SK-N-SH (cell line): ENCODE measurements around the gene SLC8B1. TPM values are rescaled to one million over a fixed set of nuclear protein-coding genes. Genes with fewer than 3 reads are reported as not detected.

Source experiments
- CTCF ChIA-PET: fragments of 300-600, 350-600 bp; formaldehyde crosslinking; extraction: SDS; loops from one replicate; lab custom pipeline; 2021; lab: Yijun Ruan, JAX
- POLR2A ChIA-PET: fragments of 350-600 bp; sonication (Branson Sonifier 250); formaldehyde crosslinking; extraction: SDS; loops from one replicate; lab custom pipeline; 2020; ENCODE audit warnings: antibody characterized with exemption, inconsistent platforms; lab: Yijun Ruan, JAX
- DNase-seq: peaks from one replicate; pipeline ENCODE4 v3.0.0; 2012
- H2AFZ ChIP-seq: fragments of 200-600 bp; sonication (generic); 2 replicates; pipeline ENCODE4 v1.8.1; 2016; ENCODE audit warnings: antibody characterized with exemption, mild to moderate bottlenecking, low read depth
- H3F3A ChIP-seq: fragments of 200-600 bp; sonication (generic); replicated peaks from 2 replicates; pipeline ENCODE3; 2016; ENCODE audit warnings: antibody characterized with exemption, mild to moderate bottlenecking; ENCODE audit not compliant: insufficient read depth
- H3K27ac ChIP-seq, 2 experiments: fragments of 200-500 bp in 1 of 2; fragments of 200-600 bp in 1 of 2; sonication (Bioruptor generic) in 1 of 2; sonication (generic), shearing (Covaris generic) in 1 of 2; 2 replicates each; pipeline versions ENCODE4 v1.5.1 to v1.6.1; 2014 to 2016; ENCODE audit warnings: low read depth in 2 of 2, inconsistent platforms in 1 of 2, low read length in 1 of 2, mild to moderate bottlenecking in 1 of 2, mixed read lengths in 1 of 2
- H3K27me3 ChIP-seq: fragments of 200-600 bp; sonication (generic), shearing (Covaris generic); 2 replicates; pipeline ENCODE4 v1.6.1; 2016; ENCODE audit warnings: mixed run types; ENCODE audit not compliant: insufficient read depth
- H3K36me3 ChIP-seq, 2 experiments: fragments of 200-500 bp in 1 of 2; fragments of 200-600 bp in 1 of 2; sonication (Bioruptor generic) in 1 of 2; sonication (generic) in 1 of 2; replicated peaks in 1 of 2; 2 replicates each; pipeline versions ENCODE3 to v1.5.1; 2014 to 2016; ENCODE audit warnings: low read length in 1 of 2, mild to moderate bottlenecking in 1 of 2; ENCODE audit not compliant: insufficient read depth in 2 of 2, control insufficient read depth in 1 of 2
- H3K4me1 ChIP-seq, 2 experiments: fragments of 200-500 bp in 1 of 2; fragments of 200-600 bp in 1 of 2; sonication (Bioruptor generic) in 1 of 2; sonication (generic), shearing (Covaris generic) in 1 of 2; 2 replicates each; pipeline versions ENCODE4 v1.5.1 to v1.6.1; 2014 to 2016; ENCODE audit warnings: low read depth in 1 of 2, low read length in 1 of 2, mixed run types in 1 of 2; ENCODE audit not compliant: insufficient read depth in 2 of 2, control insufficient read depth in 1 of 2
- H3K4me2 ChIP-seq: fragments of 200-600 bp; sonication (generic), shearing (Covaris generic); 2 replicates; pipeline ENCODE4 v1.6.1; 2017; ENCODE audit warnings: mixed run types
- H3K4me3 ChIP-seq, 2 experiments: fragments of 200-500 bp in 1 of 2; fragments of 200-600 bp in 1 of 2; sonication (Bioruptor generic) in 1 of 2; sonication (generic), shearing (Covaris generic) in 1 of 2; 2 replicates each; pipeline versions ENCODE4 v1.5.1 to v1.8.1; 2014 to 2016; ENCODE audit warnings: low read depth in 2 of 2, inconsistent platforms in 1 of 2, low read length in 1 of 2, mild to moderate bottlenecking in 1 of 2, mixed read lengths in 1 of 2, moderate library complexity in 1 of 2
- H3K79me2 ChIP-seq: fragments of 200-600 bp; sonication (generic); 2 replicates; pipeline ENCODE4 v1.8.1; 2017; ENCODE audit warnings: mild to moderate bottlenecking; ENCODE audit not compliant: insufficient read depth
- H3K9ac ChIP-seq: fragments of 200-600 bp; sonication (generic); 2 replicates; pipeline ENCODE4 v1.6.1; 2017; ENCODE audit warnings: mixed run types
- H3K9me2 ChIP-seq: fragments of 200-600 bp; sonication (generic); 2 replicates; pipeline ENCODE4 v1.6.1; 2017; ENCODE audit warnings: mixed run types
- H3K9me3 ChIP-seq: fragments of 200-600 bp; sonication (generic); 2 replicates; pipeline ENCODE4 v1.6.1; 2017; ENCODE audit warnings: mixed run types, mild to moderate bottlenecking, moderate library complexity
- H4K20me1 ChIP-seq: fragments of 200-600 bp; sonication (generic); 2 replicates; pipeline ENCODE4 v1.6.1; 2017; ENCODE audit warnings: mild to moderate bottlenecking, mixed run types; ENCODE audit not compliant: insufficient read depth
- CHD2 ChIP-seq: fragments of 150-350 bp; IDR thresholded peaks from 2 replicates; pipeline ENCODE4 v1.6.1; 2018; ENCODE audit warnings: low read length; ENCODE audit not compliant: partially characterized antibody
- CTCF ChIP-seq: fragments of 200-600 bp; sonication (generic); IDR thresholded peaks from 2 replicates; pipeline ENCODE4 v1.6.1; 2017; ENCODE audit warnings: antibody characterized with exemption, mild to moderate bottlenecking, moderate library complexity
- EP300 ChIP-seq, 2 experiments: IDR thresholded peaks; 2 replicates each; pipeline versions ENCODE4 v1.4.0 to v1.6.1; 2012; ENCODE audit warnings: borderline replicate concordance in 1 of 2, low read depth in 1 of 2, low read length in 1 of 2
- FOXJ3 ChIP-seq: sonication (generic); formaldehyde crosslinking; IDR thresholded peaks from 2 replicates; pipeline ENCODE4 v1.5.1; 2020; ENCODE audit warnings: mild to moderate bottlenecking, missing genetic modification reagents
- FOXM1 ChIP-seq: IDR thresholded peaks from 2 replicates; pipeline ENCODE4 v1.4.0; 2012; ENCODE audit warnings: low read depth, mild to moderate bottlenecking
- GABPA ChIP-seq: IDR thresholded peaks from 2 replicates; pipeline ENCODE4 v1.4.0; 2012; ENCODE audit warnings: low read depth, mild to moderate bottlenecking
- GATA2 ChIP-seq: sonication (generic); formaldehyde crosslinking; IDR thresholded peaks from 2 replicates; pipeline ENCODE4 v1.5.0; 2020; ENCODE audit warnings: mild to moderate bottlenecking, missing genetic modification reagents
- JUND ChIP-seq: IDR thresholded peaks from 2 replicates; pipeline ENCODE4 v1.4.0; 2012
- MEF2A ChIP-seq: IDR thresholded peaks from 2 replicates; pipeline ENCODE4 v1.4.0; 2012; ENCODE audit warnings: low read depth, borderline replicate concordance
- MXI1 ChIP-seq: IDR thresholded peaks from 2 replicates; pipeline ENCODE4 v1.6.1; 2012; ENCODE audit warnings: mild to moderate bottlenecking, low read depth, low read length, improper control_type of control experiment
- NRF1 ChIP-seq: IDR thresholded peaks from 2 replicates; pipeline ENCODE4 v1.6.1; 2012; ENCODE audit warnings: low read depth, mild to moderate bottlenecking, low read length
- PBX3 ChIP-seq: IDR thresholded peaks from 2 replicates; pipeline ENCODE4; 2012
- POLR2AphosphoS5 ChIP-seq: IDR thresholded peaks from 2 replicates; pipeline ENCODE4 v1.6.1; 2012; ENCODE audit warnings: low read depth, low read length
- RAD21 ChIP-seq: IDR thresholded peaks from 2 replicates; pipeline ENCODE4 v1.6.1; 2012; ENCODE audit warnings: mild to moderate bottlenecking, low read length
- RCOR1 ChIP-seq: fragments of 150-350 bp; IDR thresholded peaks from 2 replicates; pipeline ENCODE4 v1.6.1; 2017; ENCODE audit warnings: antibody characterized with exemption, low read length
- RXRA ChIP-seq: IDR thresholded peaks from 2 replicates; pipeline ENCODE4 v1.4.0; 2012; ENCODE audit warnings: low read depth, mild to moderate bottlenecking, borderline replicate concordance
- SIN3A ChIP-seq: IDR thresholded peaks from 2 replicates; pipeline ENCODE4 v1.6.1; 2012; ENCODE audit warnings: low read depth, mild to moderate bottlenecking, low read length, moderate library complexity, borderline replicate concordance
- SMC3 ChIP-seq: IDR thresholded peaks from 2 replicates; pipeline ENCODE4 v1.6.1; 2012; ENCODE audit warnings: low read depth, low read length, improper control_type of control experiment
- TCF12 ChIP-seq: IDR thresholded peaks from 2 replicates; pipeline ENCODE4 v1.4.0; 2012
- TEAD4 ChIP-seq: IDR thresholded peaks from 2 replicates; pipeline ENCODE4 v1.4.0; 2012; ENCODE audit warnings: mild to moderate bottlenecking, borderline replicate concordance; ENCODE audit not compliant: insufficient read depth
- USF1 ChIP-seq: IDR thresholded peaks from 2 replicates; pipeline ENCODE4 v1.4.0; 2012; ENCODE audit warnings: low read depth, borderline replicate concordance
- YY1 ChIP-seq: IDR thresholded peaks from 2 replicates; pipeline ENCODE4 v1.4.0; 2012; ENCODE audit warnings: low read depth, mild to moderate bottlenecking
- WGBS: methylation state at CpG from one replicate; pipeline ENCODE4 v1.1.6; 2017; ENCODE audit warnings: low lambda C conversion rate; 5-methylcytosine and 5-hydroxymethylcytosine counted together
- polyA plus RNA-seq, 3 experiments: library from polyadenylated mRNA; depleted of rRNA; stranded (reverse); fragments of >200 nt; gene quantifications; 2 replicates each; pipeline ENCODE4 v1.2.3, GENCODE V29; 2012
- TF ChIP-seq, protein P1 (sequence below): fragments of 150-350 bp; IDR thresholded peaks from 2 replicates; pipeline ENCODE4 v1.6.1; 2016; ENCODE audit warnings: mild to moderate bottlenecking, low read depth, low read length
- TF ChIP-seq, protein P2 (sequence below): IDR thresholded peaks from 2 replicates; pipeline ENCODE4 v1.6.1; 2012; ENCODE audit warnings: mild to moderate bottlenecking, low read depth, low read length, moderate library complexity

Gene SLC8B1
- polyA plus RNA-seq, 1 of the 3 experiments (the other 2 are of a cell fraction) = 12.0 TPM

DNA sequence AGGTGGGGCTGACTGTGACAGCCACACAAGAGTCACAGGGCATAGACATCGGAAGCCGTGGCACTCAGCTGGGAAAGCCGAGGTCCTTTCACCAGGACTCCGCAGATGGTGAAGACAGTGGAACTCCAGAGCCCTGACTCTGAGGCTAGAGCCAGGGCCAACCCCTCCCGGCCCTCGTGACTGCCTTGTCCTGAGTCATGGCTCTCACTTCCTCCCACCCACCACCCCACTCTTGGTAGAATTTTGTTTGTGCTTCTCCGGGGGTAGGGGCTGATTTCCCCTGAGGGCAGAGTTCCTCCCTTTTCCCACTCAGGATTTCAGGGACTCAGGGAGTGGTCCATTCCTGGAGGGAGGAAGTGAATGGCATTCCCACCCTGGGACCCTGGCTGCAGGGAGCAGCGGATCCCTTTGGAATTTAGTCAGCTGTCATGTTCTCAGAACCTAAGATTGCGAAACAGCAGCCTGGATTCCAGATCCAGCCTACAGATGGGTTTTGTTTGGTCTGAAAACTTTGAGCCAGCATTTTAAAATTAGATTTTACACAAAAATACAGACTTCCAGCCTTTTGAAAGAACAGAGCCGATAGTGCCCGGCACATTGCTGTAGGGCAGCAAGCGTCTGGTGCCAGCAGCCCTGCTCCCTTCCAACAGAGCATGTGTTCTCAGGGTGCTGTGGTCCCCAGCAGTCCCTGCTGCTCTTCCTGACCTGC lies 62.9 kb downstream of the SLC8B1 start:
- Histone ChIP-seq H3K27me3 (no peaks in the 10 kb centered on the region), H3K4me2 (peak overlapping the region; percentile 16; the same call in 1 of the 2 replicates), H3K27ac (peak overlapping the region; percentile 30 to 81), H4K20me1 (no peaks in the 10 kb centered on the region), H3K9me3 (no peaks in the 10 kb centered on the region), H3F3A (no peaks in the 10 kb centered on the region), H2AFZ (no peak overlapping the region), H3K9ac (no peak overlapping the region), H3K4me1 (peaks cover 5 to 22% of the 10 kb centered on the region in 2 experiments; a peak in 3 of 4 replicates), H3K36me3 (peaks cover 0 to 3% of the 10 kb centered on the region in 2 experiments), H3K9me2 (no peaks in the 10 kb centered on the region), H3K79me2 (no peaks in the 10 kb centered on the region), H3K4me3 (no peak overlapping the region)
- ChIA-PET CTCF (interaction anchor here (0.7 kb wide), 1 partner anchor 12 kb away, joined by 3 read pairs; no protein-coding TSS in a partner anchor), POLR2A (no interaction called here)
- WGBS = 47% methylated on average over 12 of the region's 12 CpGs
- peak; percentile 67 for DNase-seq
- no peak for TF ChIP-seq MEF2A
- TF ChIP-seq MXI1 = peak; percentile 41; the same call in 1 of the 2 replicates
- TF ChIP-seq SMC3 = 0 out of 2 replicates have a peak, but pooled peaks have one; percentile 2
- no peak for TF ChIP-seq PBX3
- no peak for TF ChIP-seq FOXM1
- TF ChIP-seq GABPA = no peak
- TF ChIP-seq YY1 = no peak
- TF ChIP-seq POLR2AphosphoS5 = no peak
- TF ChIP-seq CTCF = no peak
- TF ChIP-seq EP300 (IDR thresholded peaks at IDR 0.05; ENCODE audit: borderline replicate concordance in 1 of 2, low read depth in 1 of 2, low read length in 1 of 2) = 0 out of 4 replicates have a peak, but pooled peaks of 1 of the 2 experiments have one; percentile 29
- 0 out of 2 replicates have a peak, but pooled peaks have one; percentile 27 for TF ChIP-seq TCF12
- TF ChIP-seq GATA2 = no peak
- TF ChIP-seq NRF1 = no peak
- TF ChIP-seq JUND = no peak
- no peak for TF ChIP-seq RXRA
- TF ChIP-seq TEAD4 = no peak
- no peak for TF ChIP-seq SIN3A
- no peak for TF ChIP-seq FOXJ3 (CRISPR knock-in tag)
- TF ChIP-seq, protein P1, sequence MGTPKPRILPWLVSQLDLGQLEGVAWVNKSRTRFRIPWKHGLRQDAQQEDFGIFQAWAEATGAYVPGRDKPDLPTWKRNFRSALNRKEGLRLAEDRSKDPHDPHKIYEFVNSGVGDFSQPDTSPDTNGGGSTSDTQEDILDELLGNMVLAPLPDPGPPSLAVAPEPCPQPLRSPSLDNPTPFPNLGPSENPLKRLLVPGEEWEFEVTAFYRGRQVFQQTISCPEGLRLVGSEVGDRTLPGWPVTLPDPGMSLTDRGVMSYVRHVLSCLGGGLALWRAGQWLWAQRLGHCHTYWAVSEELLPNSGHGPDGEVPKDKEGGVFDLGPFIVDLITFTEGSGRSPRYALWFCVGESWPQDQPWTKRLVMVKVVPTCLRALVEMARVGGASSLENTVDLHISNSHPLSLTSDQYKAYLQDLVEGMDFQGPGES = no peak
- no peak for TF ChIP-seq RCOR1
- no peak for TF ChIP-seq CHD2
- TF ChIP-seq RAD21 = no peak
- TF ChIP-seq USF1 = peak; percentile 53; the same call in 1 of the 2 replicates
- TF ChIP-seq, protein P2, sequence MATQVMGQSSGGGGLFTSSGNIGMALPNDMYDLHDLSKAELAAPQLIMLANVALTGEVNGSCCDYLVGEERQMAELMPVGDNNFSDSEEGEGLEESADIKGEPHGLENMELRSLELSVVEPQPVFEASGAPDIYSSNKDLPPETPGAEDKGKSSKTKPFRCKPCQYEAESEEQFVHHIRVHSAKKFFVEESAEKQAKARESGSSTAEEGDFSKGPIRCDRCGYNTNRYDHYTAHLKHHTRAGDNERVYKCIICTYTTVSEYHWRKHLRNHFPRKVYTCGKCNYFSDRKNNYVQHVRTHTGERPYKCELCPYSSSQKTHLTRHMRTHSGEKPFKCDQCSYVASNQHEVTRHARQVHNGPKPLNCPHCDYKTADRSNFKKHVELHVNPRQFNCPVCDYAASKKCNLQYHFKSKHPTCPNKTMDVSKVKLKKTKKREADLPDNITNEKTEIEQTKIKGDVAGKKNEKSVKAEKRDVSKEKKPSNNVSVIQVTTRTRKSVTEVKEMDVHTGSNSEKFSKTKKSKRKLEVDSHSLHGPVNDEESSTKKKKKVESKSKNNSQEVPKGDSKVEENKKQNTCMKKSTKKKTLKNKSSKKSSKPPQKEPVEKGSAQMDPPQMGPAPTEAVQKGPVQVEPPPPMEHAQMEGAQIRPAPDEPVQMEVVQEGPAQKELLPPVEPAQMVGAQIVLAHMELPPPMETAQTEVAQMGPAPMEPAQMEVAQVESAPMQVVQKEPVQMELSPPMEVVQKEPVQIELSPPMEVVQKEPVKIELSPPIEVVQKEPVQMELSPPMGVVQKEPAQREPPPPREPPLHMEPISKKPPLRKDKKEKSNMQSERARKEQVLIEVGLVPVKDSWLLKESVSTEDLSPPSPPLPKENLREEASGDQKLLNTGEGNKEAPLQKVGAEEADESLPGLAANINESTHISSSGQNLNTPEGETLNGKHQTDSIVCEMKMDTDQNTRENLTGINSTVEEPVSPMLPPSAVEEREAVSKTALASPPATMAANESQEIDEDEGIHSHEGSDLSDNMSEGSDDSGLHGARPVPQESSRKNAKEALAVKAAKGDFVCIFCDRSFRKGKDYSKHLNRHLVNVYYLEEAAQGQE = no peak
